Hepatocyte (in vitro differentiated cells): ENCODE data around the gene IL17RD.

Experiments
- EZH2 ChIP-seq: fragments of 200-600 bp; sonication (generic); IDR thresholded peaks from 2 replicates; pipeline ENCODE4 v1.6.1; 2016; ENCODE audit warnings: antibody characterized with exemption, mild to moderate bottlenecking, borderline replicate concordance
- TF ChIP-seq, protein P1 (sequence below): fragments of 200-600 bp; sonication (generic); IDR thresholded peaks from 2 replicates; pipeline ENCODE4 v1.5.1; 2016; ENCODE audit warnings: antibody characterized with exemption, mild to moderate bottlenecking; ENCODE audit not compliant: poor library complexity

DNA sequence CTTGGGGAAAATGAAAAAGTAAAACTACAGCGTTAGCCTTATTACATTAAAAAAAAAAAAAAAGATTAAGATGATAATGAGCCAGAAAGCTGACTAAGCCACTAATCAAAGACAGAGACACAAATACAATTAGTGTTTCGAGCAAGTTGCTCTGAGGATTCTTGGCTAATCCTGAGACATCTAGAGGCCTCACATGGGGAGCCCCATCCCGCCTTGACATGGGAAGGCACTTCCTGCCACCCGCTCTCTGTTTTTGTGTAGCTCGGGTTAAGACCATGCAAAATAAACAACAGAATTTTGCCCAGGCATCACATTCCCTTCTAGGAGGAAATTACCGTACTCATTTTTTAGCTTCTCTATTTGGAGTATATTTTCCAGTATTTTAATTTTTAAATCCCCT is 19.4 kb upstream of the IL17RD start:
- TF ChIP-seq, protein P1, sequence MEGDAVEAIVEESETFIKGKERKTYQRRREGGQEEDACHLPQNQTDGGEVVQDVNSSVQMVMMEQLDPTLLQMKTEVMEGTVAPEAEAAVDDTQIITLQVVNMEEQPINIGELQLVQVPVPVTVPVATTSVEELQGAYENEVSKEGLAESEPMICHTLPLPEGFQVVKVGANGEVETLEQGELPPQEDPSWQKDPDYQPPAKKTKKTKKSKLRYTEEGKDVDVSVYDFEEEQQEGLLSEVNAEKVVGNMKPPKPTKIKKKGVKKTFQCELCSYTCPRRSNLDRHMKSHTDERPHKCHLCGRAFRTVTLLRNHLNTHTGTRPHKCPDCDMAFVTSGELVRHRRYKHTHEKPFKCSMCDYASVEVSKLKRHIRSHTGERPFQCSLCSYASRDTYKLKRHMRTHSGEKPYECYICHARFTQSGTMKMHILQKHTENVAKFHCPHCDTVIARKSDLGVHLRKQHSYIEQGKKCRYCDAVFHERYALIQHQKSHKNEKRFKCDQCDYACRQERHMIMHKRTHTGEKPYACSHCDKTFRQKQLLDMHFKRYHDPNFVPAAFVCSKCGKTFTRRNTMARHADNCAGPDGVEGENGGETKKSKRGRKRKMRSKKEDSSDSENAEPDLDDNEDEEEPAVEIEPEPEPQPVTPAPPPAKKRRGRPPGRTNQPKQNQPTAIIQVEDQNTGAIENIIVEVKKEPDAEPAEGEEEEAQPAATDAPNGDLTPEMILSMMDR: no peak
- no peak for TF ChIP-seq EZH2
